Placental epithelial cell (primary cell): ENCODE results near the gene RAB3IP. TPM values are rescaled to one million over a fixed set of nuclear protein-coding genes. Genes with fewer than 3 reads are reported as not detected.

Experiments used
- total RNA-seq: library from RNA; depleted of rRNA; stranded (reverse); fragments of >200 nt; gene quantifications from 2 replicates; pipeline ENCODE4 v1.2.3, GENCODE V29; 2012

RAB3IP gene
- 12.6 and 17.7 TPM in 2 replicates for total RNA-seq

DNA sequence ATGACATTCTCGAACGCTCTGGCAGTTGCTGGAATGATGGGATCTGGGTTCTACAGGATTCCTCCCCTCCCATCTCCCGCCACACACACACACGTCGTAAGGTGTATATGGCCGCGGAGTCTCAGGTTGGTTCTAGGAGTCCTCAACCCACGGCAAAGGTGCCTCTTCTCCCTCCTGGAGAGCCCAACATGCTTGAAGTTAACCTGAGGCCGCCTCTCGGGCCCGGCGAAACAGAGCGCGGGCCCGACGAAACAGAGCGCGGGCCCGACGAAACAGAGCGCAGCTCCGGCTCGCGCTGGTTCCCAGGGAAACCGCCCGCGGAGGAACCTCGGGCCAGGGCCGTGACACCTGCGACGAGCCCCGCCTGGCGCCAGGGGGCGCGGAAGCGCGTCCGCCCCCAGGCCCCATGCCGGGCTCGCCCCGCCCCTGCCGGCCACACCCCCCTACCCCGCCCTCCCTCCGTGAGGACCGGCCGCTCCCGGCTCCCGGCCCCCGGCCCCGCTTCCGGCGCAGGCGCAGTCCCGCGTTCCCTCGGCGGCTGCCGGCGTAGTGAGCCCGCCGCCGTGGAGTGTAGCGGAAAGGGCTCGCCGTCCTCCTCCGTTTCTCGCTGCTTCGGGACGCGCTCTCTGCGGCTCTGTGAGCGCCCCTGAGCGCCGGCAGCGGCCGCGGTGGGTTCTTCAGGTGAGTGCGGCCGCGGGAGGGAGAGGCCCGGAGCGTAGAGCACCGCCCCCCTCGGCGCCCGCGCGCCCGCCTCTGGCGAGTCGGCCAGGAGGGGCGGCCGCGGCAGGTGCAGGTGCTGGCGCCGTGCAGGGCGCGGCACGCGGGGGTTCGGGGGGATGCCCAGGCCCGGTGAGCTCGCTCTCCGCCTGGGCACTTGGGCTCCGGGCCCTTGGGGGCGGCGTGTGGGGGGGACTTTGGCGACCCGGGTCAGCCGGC is at the start of gene RAB3IP:
TSS of gene RAB3IP (plus strand) at position 510 of the 936 bp plus-strand sequence. CDS start 16,549 bp downstream, outside the sequence.

GRCh38 chr12:69698769-69699540 is 39.7 kb upstream of the RAB3IP start, which contains the start of gene BEST3:
BEST3 (minus strand) TSS chr12:69699303; CDS start chr12:69697798, 1,505 bp downstream.

GRCh38 chr12:69824966-69825560 is 86.4 kb downstream of the RAB3IP start, which contains the start of gene MYRFL:
MYRFL (plus strand) TSS chr12:69825227; CDS start chr12:69825518, 291 bp downstream.

Other genes starting within 250 kb of the RAB3IP start
- gene CCT2, start 153.4 kb upstream of the RAB3IP start, total RNA-seq = 173 and 259 TPM in 2 replicates
- not detected in 2 replicates for gene LRRC10, start 128.0 kb upstream of the RAB3IP start, total RNA-seq
- gene BEST3, start 39.6 kb upstream of the RAB3IP start, total RNA-seq = under 0.01 and 0.87 TPM in 2 replicates
- gene MYRFL, start 86.4 kb downstream of the RAB3IP start, total RNA-seq = 1.2 and 2.3 TPM in 2 replicates